Measurements from ENCODE around the gene VWA1. TPM values are rescaled to one million over a fixed set of nuclear protein-coding genes. Genes with fewer than 3 reads are reported as not detected.

The VWA1 gene
- total RNA-seq, 2 experiments from 2014 or later = not detected

- Histone ChIP-seq H3K9me2 (ENCODE audit: insufficient read depth, low read length) (no peaks in the 10 kb centered on the region), H4K20me1 (ENCODE audit: insufficient read depth, low read length) (no peaks in the 10 kb centered on the region), H3K27ac (ENCODE audit: low read depth, low read length, poor library complexity, severe bottlenecking) (no peak overlapping the region), H3K79me2 (ENCODE audit: insufficient read depth, low read depth, low read length) (no peaks in the 10 kb centered on the region), H3K4me3 (ENCODE audit: low read depth, low read length, poor library complexity, severe bottlenecking) (no peak overlapping the region), H3K4me2 (ENCODE audit: low read length) (no peak overlapping the region), H3K36me3 (ENCODE audit: insufficient read depth, low read length) (no peaks in the 10 kb centered on the region), H3K9me3 (ENCODE audit: low read length) (no peaks in the 10 kb centered on the region), H3K4me1 (ENCODE audit: insufficient read depth, low read length, poor library complexity, severe bottlenecking) (no peaks in the 10 kb centered on the region), H2AFZ (ENCODE audit: low read length) (no peak overlapping the region)
- TF ChIP-seq EZH2phosphoT487 (IDR thresholded peaks at IDR 0.05; ENCODE audit: borderline replicate concordance, low read depth, low read length) (no peak), CTCF (conservative IDR thresholded peaks at IDR 0.05; ENCODE audit: low read length) (no peak)
- BruUV-seq (replicated peaks) = no TSS peak
- ChIA-PET CTCF (ENCODE audit: unreplicated experiment) (no interaction called here), POLR2A (no interaction called here)
- DNase-seq (ENCODE audit: low spot score) = no peak
- intact Hi-C loops (cut with micrococcal nuclease; ENCODE audit: unreplicated experiment) = no loop called here
Observed at GRCh38 chr1:1437033-1437903, 1.8 kb downstream of the VWA1 start.

DNA sequence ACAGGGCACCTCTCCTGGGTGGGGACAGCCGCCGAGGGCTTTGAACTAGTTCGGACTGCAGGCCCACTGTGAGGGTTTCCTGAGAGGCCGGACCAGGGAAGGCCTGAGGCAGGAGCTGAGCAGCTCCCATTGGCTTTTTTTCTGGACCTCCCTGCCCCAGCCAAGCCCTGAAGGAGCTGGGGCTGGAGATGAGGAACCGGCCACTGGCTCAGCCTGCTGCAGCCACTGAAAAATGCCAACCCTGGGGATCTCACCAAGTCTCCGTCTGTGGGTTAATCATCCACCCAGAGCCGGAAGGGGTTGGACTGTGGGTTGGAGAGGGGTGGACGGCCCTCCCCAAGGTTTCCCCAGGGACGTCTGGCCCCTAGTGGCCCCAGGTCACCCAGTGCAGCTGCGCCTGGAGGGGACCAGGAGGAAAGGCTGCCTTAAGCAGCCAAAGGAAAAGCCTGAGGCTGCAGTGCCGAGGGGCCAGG is 2.5 kb downstream of the VWA1 start:
- H2AFZ ChIP-seq (ENCODE audit: low read length) = no peak overlapping the region
- no peaks in the 10 kb centered on the region for H3K9me3 ChIP-seq (ENCODE audit: low read length)
- intact Hi-C loops (cut with micrococcal nuclease; ENCODE audit: unreplicated experiment) = no loop called here
- H3K9me2 ChIP-seq (ENCODE audit: insufficient read depth, low read length) = no peaks in the 10 kb centered on the region
- H3K4me2 ChIP-seq (ENCODE audit: low read length) = no peak overlapping the region
- no peaks in the 10 kb centered on the region for H3K79me2 ChIP-seq (ENCODE audit: insufficient read depth, low read depth, low read length)
- BruUV-seq (replicated peaks) = no TSS peak
- no peak overlapping the region for H3K27ac ChIP-seq (ENCODE audit: low read depth, low read length, poor library complexity, severe bottlenecking)
- H3K36me3 ChIP-seq (ENCODE audit: insufficient read depth, low read length) = no peaks in the 10 kb centered on the region
- TF ChIP-seq CTCF (conservative IDR thresholded peaks at IDR 0.05; ENCODE audit: low read length) (no peak), EZH2phosphoT487 (IDR thresholded peaks at IDR 0.05; ENCODE audit: borderline replicate concordance, low read depth, low read length) (no peak)
- POLR2A ChIA-PET = no interaction called here
- H4K20me1 ChIP-seq (ENCODE audit: insufficient read depth, low read length) = no peaks in the 10 kb centered on the region
- CTCF ChIA-PET (ENCODE audit: unreplicated experiment) = no interaction called here
- no peak overlapping the region for H3K4me3 ChIP-seq (ENCODE audit: low read depth, low read length, poor library complexity, severe bottlenecking)
- H3K4me1 ChIP-seq (ENCODE audit: insufficient read depth, low read length, poor library complexity, severe bottlenecking) = no peaks in the 10 kb centered on the region
- no peak for DNase-seq (ENCODE audit: low spot score)

Data from OCI-LY7 (cell line).